K562 (cell line): ENCODE data around the gene ADPRHL1. TPM values are rescaled to one million over a fixed set of nuclear protein-coding genes. Genes with fewer than 3 reads are reported as not detected.

Experiments used
- ATAC-seq: fragments of 200-7000 bp; cut with Tn5 transposase; 3 replicates; pipeline ENCODE4 v1.9.1; 2020; ENCODE audit warnings: moderate library complexity
- BruUV-seq: library from RNA; stranded (reverse); fragments of 400-500 nt; replicated peaks from 2 replicates; lab custom pipeline; 2021; lab: Mats Ljungman, UMichigan
- CTCF ChIA-PET: fragments of 300-600 bp; formaldehyde crosslinking; extraction: SDS; loops from one replicate; lab custom pipeline; 2021; ENCODE audit warnings: low intra/inter-chr PET ratio; lab: Yijun Ruan, JAX
- POLR2A ChIA-PET: fragments of 300-600, 350-650 bp; sonication (Branson Sonifier 250); formaldehyde crosslinking; extraction: SDS; loops from one replicate; lab custom pipeline; 2021; ENCODE audit warnings: antibody characterized with exemption, inconsistent platforms; lab: Yijun Ruan, JAX
- DNase-seq, 4 experiments: peaks; one replicate each; pipeline versions ENCODE4 v3.0.0 to v3.0.0-alpha.2; 2011 to 2018; ENCODE audit warnings: low spot score in 3 of 4, mixed read lengths in 3 of 4; ENCODE audit errors: extremely low read depth in 1 of 4
- FAIRE-seq: peaks from 2 replicates; lab custom pipeline; 2011; peaks lifted over from hg19 to GRCh38; lab: Jason Lieb, UNC
- H2AFZ ChIP-seq: 2 replicates; pipeline ENCODE4 v1.6.0; 2011; ENCODE audit warnings: low read depth, low read length, control low read depth, inconsistent platforms
- H3K27ac ChIP-seq: fragments of 200-600 bp; 3 replicates; pipeline ENCODE4 v1.8.0; 2011; ENCODE audit warnings: low read depth, mild to moderate bottlenecking, control low read depth, inconsistent platforms, low read length, moderate library complexity, mixed read lengths; ENCODE audit errors: extremely low read depth
- H3K27me3 ChIP-seq, 2 experiments: fragments of 300-600 bp in 1 of 2; 2 replicates in 1 of 2; 3 replicates in 1 of 2; pipeline versions ENCODE4 v1.6.0 to v1.8.0; 2011; ENCODE audit warnings: inconsistent platforms in 2 of 2, low read length in 2 of 2, mild to moderate bottlenecking in 1 of 2, mixed read lengths in 1 of 2, moderate library complexity in 1 of 2; ENCODE audit not compliant: control insufficient read depth in 2 of 2, insufficient read depth in 2 of 2
- H3K36me3 ChIP-seq: fragments of 300-600 bp; 3 replicates; pipeline ENCODE4 v1.8.0; 2011; ENCODE audit warnings: mild to moderate bottlenecking, low read length, inconsistent platforms; ENCODE audit not compliant: control insufficient read depth, insufficient read depth
- H3K4me1 ChIP-seq, 2 experiments: fragments of 200-600 bp in 1 of 2; replicated peaks in 1 of 2; 2 replicates in 1 of 2; 3 replicates in 1 of 2; pipeline versions ENCODE4 v1.5.1 to v1.8.0; 2011; ENCODE audit warnings: inconsistent platforms in 2 of 2, low read length in 2 of 2, mild to moderate bottlenecking in 1 of 2, mixed read lengths in 1 of 2, moderate library complexity in 1 of 2; ENCODE audit not compliant: control insufficient read depth in 2 of 2, insufficient read depth in 2 of 2
- H3K4me2 ChIP-seq: 2 replicates; pipeline ENCODE4 v1.6.1; 2011; ENCODE audit warnings: low read length, control low read depth, inconsistent platforms, mixed read lengths; ENCODE audit not compliant: insufficient read depth
- H3K4me3 ChIP-seq: fragments of 200-600 bp; sonication (generic), shearing (Covaris generic); 2 replicates; pipeline ENCODE4 v1.5.1; 2016; ENCODE audit warnings: control low read depth, inconsistent platforms
- H3K79me2 ChIP-seq: fragments of 200-600 bp; 3 replicates; pipeline ENCODE4 v1.8.0; 2011; ENCODE audit warnings: low read length, inconsistent platforms; ENCODE audit not compliant: control insufficient read depth, insufficient read depth
- H3K9ac ChIP-seq, 2 experiments: 2 replicates each; pipeline versions ENCODE4 v1.6.0 to v1.6.1; 2011; ENCODE audit warnings: low read depth in 2 of 2, low read length in 2 of 2, control low read depth in 1 of 2, inconsistent platforms in 1 of 2, mild to moderate bottlenecking in 1 of 2, mixed read lengths in 1 of 2; ENCODE audit not compliant: insufficient read depth in 1 of 2
- H3K9me1 ChIP-seq: one replicate; pipeline ENCODE4 v1.6.0; 2011; ENCODE audit warnings: inconsistent platforms, mild to moderate bottlenecking, low read length, moderate library complexity; ENCODE audit not compliant: control insufficient read depth, insufficient read depth
- H3K9me3 ChIP-seq: replicated peaks from 2 replicates; pipeline ENCODE4 v1.5.1; 2011; ENCODE audit warnings: low read depth, low read length, inconsistent platforms; ENCODE audit not compliant: control insufficient read depth, insufficient read depth
- H4K20me1 ChIP-seq: replicated peaks from 2 replicates; pipeline ENCODE4 v1.6.1; 2011; ENCODE audit warnings: low read length, inconsistent platforms, mixed read lengths; ENCODE audit not compliant: control insufficient read depth, insufficient read depth
- CTCF ChIP-seq, 3 experiments: IDR thresholded peaks in 2 of 3; conservative IDR thresholded peaks in 1 of 3; 2 replicates each; pipeline ENCODE4 v1.5.1; 2011 to 2012; ENCODE audit warnings: low read length in 3 of 3, mild to moderate bottlenecking in 3 of 3, control low read depth in 2 of 3, improper control_type of control experiment in 1 of 3, inconsistent platforms in 1 of 3, low read depth in 1 of 3, mixed read lengths in 1 of 3, moderate library complexity in 1 of 3; ENCODE audit not compliant: insufficient read depth in 2 of 3
- HSF4 ChIP-seq: fragments of 250-450 bp; sonication (Bioruptor Pico); IDR thresholded peaks from 2 replicates; pipeline ENCODE4 v2.1.2; 2022; ENCODE audit warnings: mild to moderate bottlenecking, moderate library complexity, borderline replicate concordance
- NCOR1 ChIP-seq: fragments of 450-650 bp; IDR thresholded peaks from 2 replicates; pipeline ENCODE4 v1.6.1; 2016; ENCODE audit warnings: mild to moderate bottlenecking, moderate library complexity
- PKNOX1 ChIP-seq: fragments of 450-650 bp; IDR thresholded peaks from 2 replicates; pipeline ENCODE4 v1.6.1; 2016
- RAD21 ChIP-seq, 2 experiments: fragments of 250-450 bp in 1 of 2; fragments of 450-650 bp in 1 of 2; sonication (Bioruptor Pico) in 1 of 2; formaldehyde crosslinking in 1 of 2; IDR thresholded peaks in 1 of 2; conservative IDR thresholded peaks in 1 of 2; 2 replicates each; pipeline versions ENCODE4 v1.4.0 to v1.8.0; 2020 to 2022; ENCODE audit warnings: mild to moderate bottlenecking in 2 of 2, moderate library complexity in 1 of 2
- RBM25 ChIP-seq: fragments of 200-400 bp; formaldehyde crosslinking; IDR thresholded peaks from 2 replicates; pipeline ENCODE4 v1.6.1; 2018; ENCODE audit warnings: low read length, low read depth, moderate library complexity; ENCODE audit not compliant: severe bottlenecking
- RFX1 ChIP-seq: fragments of 450-650 bp; IDR thresholded peaks from 2 replicates; pipeline ENCODE4 v1.6.1; 2016; ENCODE audit warnings: mild to moderate bottlenecking, moderate library complexity
- SPI1 ChIP-seq: IDR thresholded peaks from 2 replicates; pipeline ENCODE4 v1.6.1; 2011; ENCODE audit warnings: low read depth, low read length, control low read depth, borderline replicate concordance
- SRF ChIP-seq, 2 experiments: fragments of 250-450, 450-650 bp in 1 of 2; sonication (Bioruptor Pico) in 1 of 2; sonication (generic) in 1 of 2; formaldehyde crosslinking; IDR thresholded peaks; 2 replicates each; pipeline versions ENCODE4 v1.5.0 to v1.5.1; 2020 to 2022; ENCODE audit warnings: mild to moderate bottlenecking in 1 of 2, missing genetic modification reagents in 1 of 2
- TCF3 ChIP-seq: sonication (generic); formaldehyde crosslinking; IDR thresholded peaks from 2 replicates; pipeline ENCODE4 v1.4.0; 2020; ENCODE audit warnings: mild to moderate bottlenecking, missing genetic modification reagents
- TEAD4 ChIP-seq, 2 experiments: sonication (generic) in 1 of 2; formaldehyde crosslinking in 1 of 2; IDR thresholded peaks; 2 replicates each; pipeline versions ENCODE4 v1.6.1 to v1.8.0; 2012 to 2022; ENCODE audit warnings: borderline replicate concordance in 1 of 2, inconsistent platforms in 1 of 2, low read length in 1 of 2, mild to moderate bottlenecking in 1 of 2, missing genetic modification reagents in 1 of 2
- ZNF354B ChIP-seq: fragments of 250-450 bp; sonication (Bioruptor Pico); IDR thresholded peaks from 2 replicates; pipeline ENCODE4 v1.4.0; 2020
- ZNF384 ChIP-seq: IDR thresholded peaks from 2 replicates; pipeline ENCODE4 v1.6.1; 2012; ENCODE audit warnings: low read depth, low read length, improper control_type of control experiment
- WGBS: fragments of 100-300 bp; shearing (Covaris generic); methylation state at CpG from one replicate; pipeline ENCODE4 v1.1.6; 2016; ENCODE audit warnings: low coverage, mixed read lengths; ENCODE audit not compliant: insufficient coverage; ENCODE audit errors: missing lambda C conversion rate; 5-methylcytosine and 5-hydroxymethylcytosine counted together
- in situ Hi-C: fragments of 300-500 bp; cut with MboI; formaldehyde crosslinking; loops from 4 replicates; pipeline ENCODE4 v1.15.0; 2018; ENCODE audit warnings: inconsistent platforms, mixed read lengths
- intact Hi-C: fragments of 100-400 bp; cut with micrococcal nuclease; formaldehyde crosslinking; loops from 2 replicates; pipeline ENCODE4 v1.14.2; 2022
- polyA plus RNA-seq, 8 experiments: library from polyadenylated mRNA; depleted of rRNA in 4 of 8; stranded (reverse) in 5 of 8; unstranded in 3 of 8; fragments of >200 nt; fragmentation: Nextera tagmentation in 2 of 8; fragmentation: Illumina TruSeq in 1 of 8; extraction: Ambion mirVana in 2 of 8; extraction: Trizol in 1 of 8; gene quantifications; 2 replicates each; pipeline versions ENCODE4 v1.2.1 to v1.2.3, GENCODE V29; 2011 to 2014; ENCODE audit warnings: inconsistent platforms in 1 of 8, missing spikeins in 1 of 8
- total RNA-seq, 7 experiments: library from RNA; depleted of rRNA in 6 of 7; stranded (reverse); fragments of >200 nt in 6 of 7; fragmentation: Illumina TruSeq in 2 of 7; extraction: Trizol in 2 of 7; gene quantifications; 2 replicates each; pipeline versions ENCODE4 v1.2.1 to v1.2.3, GENCODE V29; 2011 to 2021; ENCODE audit warnings: low replicate concordance in 1 of 7

ADPRHL1 gene
- total and polyA plus RNA-seq, 9 of the 15 experiments (the other 6 are each of a cell fraction or from before 2014, with no cell fraction given), result 0.06 to 0.76 (median 0.37) TPM; not detected in 1

- peak; percentile 62 for FAIRE-seq
- in situ Hi-C loops, result loop anchor here (25.0 kb wide), 1 partner anchor 454 kb away; no protein-coding TSS in a partner anchor
Observed at GRCh38 chr13:113390874-113391497, 62.3 kb downstream of the ADPRHL1 start.

More at GRCh38 chr13:113390874-113391497, 62.3 kb downstream of the ADPRHL1 start:
- BruUV-seq, result no TSS peak
- Histone ChIP-seq H3K4me2 (no peak overlapping the region), H3K4me1 (peaks cover 0 to 14% of the 10 kb centered on the region in 2 experiments; a peak in 3 of 5 replicates), H3K4me3 (no peak overlapping the region), H3K9me3 (no peaks in the 10 kb centered on the region), H2AFZ (no peak overlapping the region), H3K9me1 (no peaks in the 10 kb centered on the region), H3K79me2 (no peaks in the 10 kb centered on the region), H4K20me1 (no peaks in the 10 kb centered on the region), H3K9ac (no peak overlapping the region), H3K36me3 (no peaks in the 10 kb centered on the region), H3K27me3 (peaks cover 0 to 11% of the 10 kb centered on the region in 2 experiments; a peak in 2 of 5 replicates), H3K27ac (no peak overlapping the region)
- CTCF ChIA-PET, result interaction anchor here (0.6 kb wide), 1 partner anchor 321 kb away, joined by 4 read pairs; no protein-coding TSS in a partner anchor
- peak in 1 of 3 experiments; percentile 28; a peak in 2 of 6 replicates for TF ChIP-seq CTCF (IDR thresholded peaks at IDR 0.05 in 2 of 3, conservative IDR thresholded peaks at IDR 0.05 in 1 of 3; ENCODE audit: insufficient read depth in 2 of 3, low read depth in 1 of 3, low read length in 3 of 3)
- TF ChIP-seq NCOR1, result no peak
- no peak for TF ChIP-seq TEAD4 (IDR thresholded peaks at IDR 0.05; ENCODE audit: low read length)
- no peak for TF ChIP-seq TEAD4 (CRISPR knock-in tag; IDR thresholded peaks at IDR 0.05; ENCODE audit: borderline replicate concordance)
- peak; percentile 13; the same call in 1 of the 2 replicates for TF ChIP-seq TCF3 (CRISPR knock-in tag)
- TF ChIP-seq SPI1, result no peak
- no peak for TF ChIP-seq HSF4
- peak in 1 of 2 experiments; percentile 82; a peak in 1 of 4 replicates for TF ChIP-seq SRF (CRISPR knock-in tag; IDR thresholded peaks at IDR 0.05)
- TF ChIP-seq ZNF384, result no peak
- TF ChIP-seq ZNF354B, result no peak
- TF ChIP-seq RBM25, result no peak
- TF ChIP-seq RAD21 (CRISPR knock-in tag; conservative IDR thresholded peaks at IDR 0.05 in 1 of 2, IDR thresholded peaks at IDR 0.05 in 1 of 2), result 0 out of 4 replicates have a peak, but pooled peaks of 1 of the 2 experiments have one; percentile 12
- TF ChIP-seq RFX1, result peak; percentile 76
- 0 out of 2 replicates have a peak, but pooled peaks have one; percentile 10 for TF ChIP-seq PKNOX1
- DNase-seq (peak in 1 of 4 experiments; percentile 21), ATAC-seq (no peak)
- POLR2A ChIA-PET, result no interaction called here
- WGBS, result under 1% methylated on average over 10 of the region's 10 CpGs
- intact Hi-C loops, result loop anchor here (2.0 to 10.0 kb wide), 2 partner anchors 116 to 186 kb away; partner anchors contain the start of genes CUL4A and PCID2
